Spleen (tissue), 11 donors: ENCODE measurements around the gene EHMT1. TPM values are rescaled to one million over a fixed set of nuclear protein-coding genes. Genes with fewer than 3 reads are reported as not detected.

Experiments used
- DNase-seq: peaks from one replicate; pipeline ENCODE4 v3.0.0-alpha.2; 2020
- H3K27ac ChIP-seq, 8 donors: fragments of 200-600 bp; sonication (generic) in 7 of 8; 1 replicate in 4 of 8; 2 replicates in 4 of 8; pipeline versions ENCODE4 v1.5.0 to v1.8.0; 2016 to 2021; ENCODE audit warnings: inconsistent platforms in 4 of 8, mild to moderate bottlenecking in 4 of 8, moderate library complexity in 1 of 8
- H3K27me3 ChIP-seq, 7 donors: fragments of 200-600 bp; sonication (generic) in 6 of 7; replicated peaks in 1 of 7; 1 replicate in 4 of 7; 2 replicates in 3 of 7; pipeline versions ENCODE4 v1.5.0 to v1.8.0; 2016 to 2021; ENCODE audit warnings: inconsistent platforms in 3 of 7, mild to moderate bottlenecking in 1 of 7
- H3K36me3 ChIP-seq, 6 donors: fragments of 200-600 bp; sonication (generic) in 5 of 6; 1 replicate in 4 of 6; 2 replicates in 2 of 6; pipeline versions ENCODE4 v1.5.0 to v1.8.0; 2016 to 2021; ENCODE audit warnings: inconsistent platforms in 2 of 6
- H3K4me1 ChIP-seq, 6 donors: fragments of 200-600 bp; sonication (generic) in 5 of 6; 1 replicate in 3 of 6; 2 replicates in 3 of 6; pipeline versions ENCODE4 v1.5.0 to v1.8.0; 2016 to 2021; ENCODE audit warnings: inconsistent platforms in 3 of 6
- H3K4me3 ChIP-seq, 8 donors: fragments of 200-600 bp; sonication (generic) in 7 of 8; 1 replicate in 4 of 8; 2 replicates in 4 of 8; pipeline versions ENCODE4 v1.5.0 to v1.8.0; 2016 to 2021; ENCODE audit warnings: inconsistent platforms in 4 of 8, mild to moderate bottlenecking in 4 of 8, moderate library complexity in 2 of 8
- H3K9me3 ChIP-seq, 8 donors: fragments of 200-600 bp; sonication (generic) in 7 of 8; 1 replicate in 4 of 8; 2 replicates in 4 of 8; pipeline versions ENCODE4 v1.5.0 to v1.8.0; 2016 to 2021; ENCODE audit warnings: inconsistent platforms in 4 of 8
- POLR2A ChIP-seq, 3 donors: fragments of 450-650 bp; IDR thresholded peaks; one replicate each; pipeline ENCODE4 v1.5.1; 2017; ENCODE audit warnings: antibody characterized with exemption in 3 of 3, mild to moderate bottlenecking in 1 of 3
- POLR2AphosphoS5 ChIP-seq, 3 donors: sonication (generic); formaldehyde crosslinking; IDR thresholded peaks; one replicate each; pipeline ENCODE4 v1.5.1; 2017; ENCODE audit warnings: antibody characterized with exemption in 3 of 3
- WGBS, 5 donors: extraction: QIAGEN DNeasy Blood & Tissue Kit in 3 of 5; methylation state at CpG; one replicate each; pipeline versions ENCODE4 v1.1.5 to v1.1.7; 2013 to 2018; 5-methylcytosine and 5-hydroxymethylcytosine counted together
- intact Hi-C: fragments of 100-400 bp; cut with DNase I; formaldehyde crosslinking; loops from one replicate; pipeline ENCODE4 v1.15.0; 2023; ENCODE audit warnings: low total_unique reads
- polyA plus RNA-seq, 3 donors: library from polyadenylated mRNA; stranded (reverse); fragments of 200-250 nt; gene quantifications; one replicate each; pipeline ENCODE4 v1.2.1, GENCODE V29; 2013
- total RNA-seq, 7 donors: library from RNA; depleted of rRNA in 3 of 7; stranded (reverse); fragments of >200 nt in 3 of 7; fragmentation: NEBNext Ultra II Directional in 4 of 7; extraction: Animal tissue kit (Norgen Biotek cat#: 25700) in 4 of 7; gene quantifications; one replicate each; pipeline versions ENCODE4 v1.1.0 to v1.2.1, GENCODE V29; 2016 to 2021
- TF ChIP-seq, protein P1 (sequence below), 11 experiments: fragments of 200-600 bp in 7 of 11; fragments of 450-650 bp in 4 of 11; sonication (generic) in 4 of 11; IDR thresholded peaks in 8 of 11; conservative IDR thresholded peaks in 3 of 11; 1 replicate in 7 of 11; 2 replicates in 4 of 11; pipeline versions ENCODE4 v1.4.0 to v1.8.0; 2016 to 2021; ENCODE audit warnings: antibody characterized with exemption in 11 of 11, inconsistent platforms in 4 of 11, mild to moderate bottlenecking in 1 of 11
- donor health status: healthy with polysubstance abuse.
- donor health status: DM: no; HTN: no; CAD: no; lungs with moderate emphysema.
- donor health status: DM: no; HTN: no; CAD: no.
- donor health status: Bipolar disorder and iron deficiency.
- donor health status: healthy.
- donor health status: DM: no; HTN: no; CAD: no.
- donor health status: DM: yes; HTN: yes; CAD: no.

Gene EHMT1
- total and polyA plus RNA-seq, 10 donors, result 35.5 to 163 (median 122) TPM

- intact Hi-C loops, result no loop called here
- no peaks in the 10 kb centered on the region for H3K36me3 ChIP-seq
- no peak overlapping the region for H3K27ac ChIP-seq
- H3K9me3 ChIP-seq, result peaks cover 0 to 4% (median 0%) of the 10 kb centered on the region in 8 donors
- TF ChIP-seq, protein P1, sequence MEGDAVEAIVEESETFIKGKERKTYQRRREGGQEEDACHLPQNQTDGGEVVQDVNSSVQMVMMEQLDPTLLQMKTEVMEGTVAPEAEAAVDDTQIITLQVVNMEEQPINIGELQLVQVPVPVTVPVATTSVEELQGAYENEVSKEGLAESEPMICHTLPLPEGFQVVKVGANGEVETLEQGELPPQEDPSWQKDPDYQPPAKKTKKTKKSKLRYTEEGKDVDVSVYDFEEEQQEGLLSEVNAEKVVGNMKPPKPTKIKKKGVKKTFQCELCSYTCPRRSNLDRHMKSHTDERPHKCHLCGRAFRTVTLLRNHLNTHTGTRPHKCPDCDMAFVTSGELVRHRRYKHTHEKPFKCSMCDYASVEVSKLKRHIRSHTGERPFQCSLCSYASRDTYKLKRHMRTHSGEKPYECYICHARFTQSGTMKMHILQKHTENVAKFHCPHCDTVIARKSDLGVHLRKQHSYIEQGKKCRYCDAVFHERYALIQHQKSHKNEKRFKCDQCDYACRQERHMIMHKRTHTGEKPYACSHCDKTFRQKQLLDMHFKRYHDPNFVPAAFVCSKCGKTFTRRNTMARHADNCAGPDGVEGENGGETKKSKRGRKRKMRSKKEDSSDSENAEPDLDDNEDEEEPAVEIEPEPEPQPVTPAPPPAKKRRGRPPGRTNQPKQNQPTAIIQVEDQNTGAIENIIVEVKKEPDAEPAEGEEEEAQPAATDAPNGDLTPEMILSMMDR (IDR thresholded peaks at IDR 0.05 in 8 of 11, conservative IDR thresholded peaks at IDR 0.05 in 3 of 11), result no peak
- TF ChIP-seq POLR2A (IDR thresholded peaks at IDR 0.05) (no peak), POLR2AphosphoS5 (IDR thresholded peaks at IDR 0.05) (no peak)
- no peak overlapping the region for H3K4me3 ChIP-seq
- H3K4me1 ChIP-seq, result peaks cover 0 to 13% (median 8%) of the 10 kb centered on the region in 6 donors
- 73 to 82% (median 78%) methylated on average over 9 of the region's 9 CpGs for WGBS, 5 donors
- no peak for DNase-seq
- H3K27me3 ChIP-seq, result peaks cover 5 to 68% (median 31%) of the 10 kb centered on the region in 7 donors
Measured at GRCh38 chr9:137873858-137874362, 255.1 kb downstream of the EHMT1 start.

GRCh38 chr9:137875354-137875753 lies 256.5 kb downstream of the EHMT1 start:
- intact Hi-C loops, result no loop called here
- no peak overlapping the region for H3K4me3 ChIP-seq
- 77 to 85% (median 84%) methylated on average over 14 of the region's 14 CpGs for WGBS, 5 donors
- peaks cover 0 to 14% (median 8%) of the 10 kb centered on the region in 6 donors for H3K4me1 ChIP-seq
- no peaks in the 10 kb centered on the region for H3K36me3 ChIP-seq
- peaks cover 5 to 82% (median 43%) of the 10 kb centered on the region in 7 donors for H3K27me3 ChIP-seq
- DNase-seq, result no peak
- TF ChIP-seq, protein P1 (IDR thresholded peaks at IDR 0.05 in 8 of 11, conservative IDR thresholded peaks at IDR 0.05 in 3 of 11), result no peak
- TF ChIP-seq POLR2A (IDR thresholded peaks at IDR 0.05) (no peak), POLR2AphosphoS5 (IDR thresholded peaks at IDR 0.05) (no peak)
- peaks cover 0 to 4% (median 0%) of the 10 kb centered on the region in 8 donors for H3K9me3 ChIP-seq
- no peak overlapping the region for H3K27ac ChIP-seq

DNA sequence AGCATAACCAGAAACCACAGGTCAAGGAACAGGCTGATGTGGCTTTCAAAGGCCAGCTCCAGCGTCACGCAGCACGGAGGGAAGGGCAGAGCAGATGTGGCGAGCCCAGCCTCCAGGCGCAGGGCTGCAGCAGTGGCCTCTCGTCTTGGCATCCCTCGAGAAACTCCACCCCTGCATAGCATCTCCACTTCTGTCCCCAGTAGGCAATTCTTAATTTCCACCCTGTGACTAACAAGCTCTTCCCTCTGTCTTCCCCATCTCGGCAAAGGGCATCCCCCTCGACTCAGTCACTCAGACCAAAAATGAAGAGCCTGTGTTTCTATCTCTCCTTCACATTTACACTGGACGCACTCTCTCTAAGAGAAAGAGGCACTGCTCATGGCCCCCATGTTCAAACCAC lies 257.0 kb downstream of the EHMT1 start:
- H3K4me3 ChIP-seq, result no peak overlapping the region
- 84 to 90% (median 86%) methylated on average over 10 of the region's 10 CpGs for WGBS, 5 donors

DNA sequence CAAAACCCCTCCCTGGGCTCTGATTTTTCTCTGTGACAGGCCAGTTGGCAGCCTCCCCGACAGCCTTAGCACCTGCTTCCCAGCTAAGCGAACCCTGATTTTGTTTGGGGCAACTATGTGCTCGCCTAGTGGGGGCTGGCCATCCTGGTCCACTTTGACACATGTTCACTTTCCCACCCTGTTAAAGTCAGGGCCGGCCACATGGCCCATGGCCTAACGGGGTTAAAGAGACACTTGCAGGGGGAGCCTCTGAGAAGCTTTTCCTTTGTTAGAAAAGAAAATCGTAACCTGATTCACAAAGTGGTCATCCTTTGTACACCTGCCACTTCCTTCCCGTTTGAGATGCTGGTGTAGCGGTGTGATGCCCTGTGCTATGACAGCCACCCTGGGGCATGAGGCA lies 257.5 kb downstream of the EHMT1 start:
- WGBS, 5 donors, result 79 to 90% (median 83%) methylated on average over 8 of the region's 8 CpGs
- no peak for DNase-seq

More for the DNA sequence above, 257.0 kb downstream of the EHMT1 start:
- Histone ChIP-seq H3K4me1 (peaks cover 0 to 14% (median 8%) of the 10 kb centered on the region in 6 donors), H3K27me3 (peaks cover 5 to 84% (median 43%) of the 10 kb centered on the region in 7 donors), H3K36me3 (no peaks in the 10 kb centered on the region), H3K27ac (no peak overlapping the region), H3K9me3 (peaks cover 0 to 4% (median 0%) of the 10 kb centered on the region in 8 donors)
- TF ChIP-seq, protein P1 (IDR thresholded peaks at IDR 0.05 in 8 of 11, conservative IDR thresholded peaks at IDR 0.05 in 3 of 11), result no peak
- TF ChIP-seq POLR2AphosphoS5 (IDR thresholded peaks at IDR 0.05), result no peak
- TF ChIP-seq POLR2A (IDR thresholded peaks at IDR 0.05), result no peak
- no peak for DNase-seq
- intact Hi-C loops, result no loop called here

More for the DNA sequence above, 257.5 kb downstream of the EHMT1 start:
- H3K4me3 ChIP-seq, result peak overlapping the region in 1 of 8 donors; percentile 3
- H3K27ac ChIP-seq, result no peak overlapping the region
- intact Hi-C loops, result no loop called here
- peaks cover 0 to 4% (median 0%) of the 10 kb centered on the region in 8 donors for H3K9me3 ChIP-seq
- no peaks in the 10 kb centered on the region for H3K36me3 ChIP-seq
- H3K27me3 ChIP-seq, result peaks cover 5 to 84% (median 43%) of the 10 kb centered on the region in 7 donors
- TF ChIP-seq POLR2AphosphoS5 (IDR thresholded peaks at IDR 0.05) (no peak), POLR2A (IDR thresholded peaks at IDR 0.05) (no peak)
- TF ChIP-seq, protein P1 (IDR thresholded peaks at IDR 0.05 in 8 of 11, conservative IDR thresholded peaks at IDR 0.05 in 3 of 11), result no peak
- H3K4me1 ChIP-seq, result peaks cover 0 to 14% (median 8%) of the 10 kb centered on the region in 6 donors
